ENCODE data around the gene DMTF1. TPM values are rescaled to one million over a fixed set of nuclear protein-coding genes. Genes with fewer than 3 reads are reported as not detected.
"Not testable (repeated sequence)": the region's sequence is repeated elsewhere in the genome, so short reads cannot be mapped to it uniquely, and the experiment has no call there.

The DMTF1 gene
- polyA plus RNA-seq, 3 donors, result 4.9 to 108 (median 8.3) TPM

DNA sequence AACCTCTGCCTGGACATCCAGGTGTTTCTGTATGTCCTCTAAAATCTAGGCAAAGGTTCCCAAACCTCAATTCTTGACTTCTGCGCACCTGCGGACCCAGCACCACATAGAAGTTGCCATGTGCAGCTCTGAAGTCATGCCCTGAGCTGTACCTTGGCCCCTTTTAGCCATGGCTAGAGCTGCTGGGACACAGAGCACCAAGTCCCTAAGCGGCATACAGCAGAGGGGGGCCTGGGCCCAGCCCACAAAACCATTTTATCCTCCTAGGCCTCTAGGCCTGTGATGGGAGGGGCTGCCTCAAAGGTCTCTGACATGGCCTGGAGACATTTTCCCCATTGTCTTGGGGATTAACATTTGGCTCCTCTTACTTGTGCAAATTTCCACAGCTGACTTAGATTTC is 52.7 kb downstream of the DMTF1 start:
- Histone ChIP-seq H2AFZ (ENCODE audit: insufficient read depth, low read depth, low read length, poor library complexity, severe bottlenecking) (no peak overlapping the region), H3K79me2 (ENCODE audit: insufficient read depth, low read length) (peaks cover 95% of the 10 kb centered on the region), H3K27ac (ENCODE audit: low read depth in 1 of 2, low read length in 2 of 2) (no peak overlapping the region), H3K9me3 (replicated peaks in 1 of 2; ENCODE audit: control insufficient read depth in 1 of 2, insufficient read depth in 1 of 2, low read length in 2 of 2) (peaks cover 23 to 24% of the 10 kb centered on the region in 2 donors), H3K4me1 (ENCODE audit: control insufficient read depth in 1 of 2, insufficient read depth in 2 of 2, low read length in 2 of 2) (no peaks in the 10 kb centered on the region), H3K9ac (ENCODE audit: insufficient read depth, low read length, poor library complexity, severe bottlenecking) (no peak overlapping the region), H3K27me3 (ENCODE audit: control insufficient read depth in 2 of 2, insufficient read depth in 2 of 2, low read length in 2 of 2) (no peaks in the 10 kb centered on the region), H4K20me1 (ENCODE audit: insufficient read depth, low read length) (peaks cover 92% of the 10 kb centered on the region), H3K4me2 (replicated peaks; ENCODE audit: extremely low read depth, low read length, poor library complexity, severe bottlenecking) (no peak overlapping the region), H3K36me3 (replicated peaks in 1 of 2; ENCODE audit: control insufficient read depth in 1 of 2, insufficient read depth in 2 of 2, low read length in 2 of 2) (peaks cover 5 to 27% of the 10 kb centered on the region in 2 donors), H3K4me3 (replicated peaks in 1 of 3; ENCODE audit: low read depth in 2 of 3, low read length in 3 of 3) (no peak overlapping the region)
- Mint-ChIP-seq H3K9me3 (peaks cover 14 to 36% (median 22%) of the 10 kb centered on the region in 7 donors), H3K4me3 (no peak overlapping the region), H3K27me3 (ENCODE audit: low read depth in 3 of 3) (no peaks in the 10 kb centered on the region), H3K36me3 (peaks cover 25 to 41% of the 10 kb centered on the region in 2 donors), H3K27ac (peak overlapping the region in 1 of 7 donors; percentile 21), H3K4me1 (peaks cover 6% of the 10 kb centered on the region)
- WGBS (ENCODE audit: insufficient coverage), result 90% methylated on average over 3 of the region's 3 CpGs
- TF ChIP-seq, protein P1, sequence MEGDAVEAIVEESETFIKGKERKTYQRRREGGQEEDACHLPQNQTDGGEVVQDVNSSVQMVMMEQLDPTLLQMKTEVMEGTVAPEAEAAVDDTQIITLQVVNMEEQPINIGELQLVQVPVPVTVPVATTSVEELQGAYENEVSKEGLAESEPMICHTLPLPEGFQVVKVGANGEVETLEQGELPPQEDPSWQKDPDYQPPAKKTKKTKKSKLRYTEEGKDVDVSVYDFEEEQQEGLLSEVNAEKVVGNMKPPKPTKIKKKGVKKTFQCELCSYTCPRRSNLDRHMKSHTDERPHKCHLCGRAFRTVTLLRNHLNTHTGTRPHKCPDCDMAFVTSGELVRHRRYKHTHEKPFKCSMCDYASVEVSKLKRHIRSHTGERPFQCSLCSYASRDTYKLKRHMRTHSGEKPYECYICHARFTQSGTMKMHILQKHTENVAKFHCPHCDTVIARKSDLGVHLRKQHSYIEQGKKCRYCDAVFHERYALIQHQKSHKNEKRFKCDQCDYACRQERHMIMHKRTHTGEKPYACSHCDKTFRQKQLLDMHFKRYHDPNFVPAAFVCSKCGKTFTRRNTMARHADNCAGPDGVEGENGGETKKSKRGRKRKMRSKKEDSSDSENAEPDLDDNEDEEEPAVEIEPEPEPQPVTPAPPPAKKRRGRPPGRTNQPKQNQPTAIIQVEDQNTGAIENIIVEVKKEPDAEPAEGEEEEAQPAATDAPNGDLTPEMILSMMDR (IDR thresholded peaks at IDR 0.05), result no peak
- intact Hi-C loops (cut with micrococcal nuclease), result no loop called here
- no peak for DNase-seq

DNA sequence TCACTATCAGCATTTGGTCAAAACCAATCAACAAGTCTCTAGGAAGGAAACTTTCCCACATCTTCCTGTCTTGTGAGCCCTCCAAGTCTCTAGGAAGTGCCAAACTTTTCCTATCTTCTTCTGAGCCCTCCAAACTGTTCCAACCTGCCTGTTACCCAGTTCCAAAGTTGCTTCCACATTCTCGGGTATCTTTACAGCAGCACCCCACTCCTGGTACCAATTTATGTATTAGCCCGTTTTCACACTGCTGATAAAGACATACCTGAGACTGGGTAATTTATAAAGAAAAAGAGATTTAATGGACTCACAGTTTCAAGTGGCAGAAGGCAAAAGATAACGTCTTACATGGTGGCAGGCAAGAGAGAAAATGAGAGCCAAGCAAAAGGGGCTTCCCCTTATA is 53.4 kb downstream of the DMTF1 start:
- peaks cover 14 to 38% (median 22%) of the 10 kb centered on the region in 7 donors for H3K9me3 Mint-ChIP-seq
- H3K27me3 Mint-ChIP-seq (ENCODE audit: low read depth in 3 of 3); H3K4me2 ChIP-seq (replicated peaks; ENCODE audit: extremely low read depth, low read length, poor library complexity, severe bottlenecking); H3K9ac ChIP-seq (ENCODE audit: insufficient read depth, low read length, poor library complexity, severe bottlenecking); H3K4me3 Mint-ChIP-seq; DNase-seq; intact Hi-C loops (cut with micrococcal nuclease); H3K4me3 ChIP-seq (replicated peaks in 1 of 3; ENCODE audit: low read depth in 2 of 3, low read length in 3 of 3); H3K4me1 ChIP-seq (ENCODE audit: control insufficient read depth in 1 of 2, insufficient read depth in 2 of 2, low read length in 2 of 2); H3K4me1 Mint-ChIP-seq; H3K27ac ChIP-seq (ENCODE audit: low read depth in 1 of 2, low read length in 2 of 2); H3K27me3 ChIP-seq (ENCODE audit: control insufficient read depth in 2 of 2, insufficient read depth in 2 of 2, low read length in 2 of 2); H2AFZ ChIP-seq (ENCODE audit: insufficient read depth, low read depth, low read length, poor library complexity, severe bottlenecking): not testable (repeated sequence)
- Histone ChIP-seq H3K9me3 (replicated peaks in 1 of 2; ENCODE audit: control insufficient read depth in 1 of 2, insufficient read depth in 1 of 2, low read length in 2 of 2) (peaks cover 23 to 24% of the 10 kb centered on the region in 2 donors), H3K36me3 (replicated peaks in 1 of 2; ENCODE audit: control insufficient read depth in 1 of 2, insufficient read depth in 2 of 2, low read length in 2 of 2) (peaks cover 3 to 21% of the 10 kb centered on the region in 2 donors), H4K20me1 (ENCODE audit: insufficient read depth, low read length) (peaks cover 92% of the 10 kb centered on the region), H3K79me2 (ENCODE audit: insufficient read depth, low read length) (peaks cover 95% of the 10 kb centered on the region)
- no CpG with 5 or more reads among the region's 3 CpGs for WGBS (ENCODE audit: insufficient coverage)
- H3K27ac Mint-ChIP-seq, result peak overlapping the region in 1 of 7 donors; percentile 6
- peaks cover 23 to 40% of the 10 kb centered on the region in 2 donors for H3K36me3 Mint-ChIP-seq

All from CD14-positive monocyte (primary cell).